GM18519 (cell line): ENCODE results near the gene CHD6.

ENCODE experiments used
- ATAC-seq: cut with Tn5 transposase; IDR thresholded peaks from one replicate; pipeline ENCODE4 v1.9.1; 2021; ENCODE audit warnings: mild to moderate bottlenecking, moderate library complexity; ENCODE audit not compliant: unreplicated experiment, low FRiP score

The CHD6 gene

DNA sequence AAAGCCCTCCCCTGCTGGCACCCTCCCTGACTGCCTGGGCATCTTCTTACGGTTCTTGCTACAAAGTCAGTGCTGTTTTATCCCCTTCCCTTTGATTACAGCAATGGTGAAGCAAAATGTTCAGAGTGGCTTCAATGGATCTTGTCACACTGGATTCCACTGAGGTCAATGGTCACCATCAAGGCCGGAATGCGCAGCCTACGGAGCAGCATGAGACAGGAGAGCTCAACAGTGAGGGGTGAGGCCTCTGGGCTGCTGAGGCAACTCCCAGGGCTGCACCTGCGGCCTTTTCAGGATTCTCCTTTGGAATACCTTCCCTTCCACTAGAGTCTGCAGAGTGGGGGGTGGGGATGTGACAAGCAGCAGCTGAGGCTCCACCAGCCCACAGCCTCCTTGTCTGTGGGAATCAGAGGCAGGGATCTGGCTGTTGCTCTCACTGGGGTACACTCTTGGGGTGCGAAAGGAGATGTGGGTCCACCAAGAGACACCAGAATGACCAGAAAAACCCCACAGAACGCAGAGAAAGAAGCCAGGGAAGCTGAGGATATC is 211.2 kb downstream of the CHD6 start:
- ATAC-seq, result no peak

DNA sequence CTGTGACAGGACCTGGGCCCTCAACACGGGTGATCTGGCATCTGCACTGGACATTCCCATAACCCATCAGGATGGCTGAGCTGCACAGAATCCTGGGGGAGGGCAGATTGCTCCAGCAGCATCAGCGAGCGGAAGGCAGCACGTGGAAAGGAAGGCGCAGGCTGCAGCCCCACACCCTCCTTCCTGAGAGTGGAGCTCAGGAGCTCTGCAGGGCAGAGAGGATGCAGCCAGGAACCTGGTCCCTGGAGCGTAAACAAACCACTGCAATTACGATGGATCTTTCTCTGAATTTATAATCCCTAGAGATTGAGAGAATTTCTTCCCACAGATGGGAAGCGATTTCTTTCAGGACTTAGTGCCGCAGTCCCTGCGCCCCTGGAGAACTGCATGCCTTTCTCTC is 211.8 kb downstream of the CHD6 start:
- ATAC-seq, result no peak

DNA sequence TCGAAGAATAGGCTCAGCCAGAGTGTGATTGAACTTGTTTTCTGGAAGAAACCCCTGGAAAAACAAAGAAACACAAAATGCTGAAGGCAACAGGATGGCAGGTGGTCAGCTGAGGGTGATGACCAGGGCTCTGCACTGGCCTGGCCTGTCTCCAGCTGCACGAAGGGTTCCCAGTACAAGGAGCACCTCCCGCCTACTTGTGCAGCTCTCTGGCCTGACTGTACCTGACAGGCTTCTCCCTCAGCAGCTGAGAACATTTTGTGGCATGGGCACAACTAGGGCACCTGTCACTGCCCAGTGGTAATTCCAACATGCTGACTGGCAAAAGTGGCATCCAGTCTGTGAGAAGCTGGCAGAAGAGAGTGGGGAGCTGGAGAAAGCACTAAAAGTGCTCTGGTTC is 212.7 kb downstream of the CHD6 start:
- ATAC-seq, result no peak

DNA sequence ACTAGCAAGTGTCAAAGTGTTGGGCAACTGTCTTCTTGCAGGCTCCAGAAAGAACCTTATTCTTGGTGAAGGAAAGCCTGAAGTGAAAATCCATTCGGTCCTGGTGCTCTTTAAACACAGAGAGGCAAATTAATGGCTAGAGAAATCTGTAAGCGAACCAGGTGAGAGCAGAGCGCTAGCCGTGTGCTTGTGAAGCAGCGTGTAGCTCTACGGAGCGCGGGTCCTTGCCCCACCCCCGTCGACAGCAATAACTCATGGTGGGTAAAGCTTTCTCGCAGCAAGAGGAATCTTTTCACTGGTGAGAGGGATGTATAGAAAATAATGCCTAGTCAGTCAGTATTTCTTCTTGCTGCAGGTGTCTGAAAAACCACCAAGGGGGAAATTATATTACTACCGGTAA is 214.6 kb downstream of the CHD6 start:
- ATAC-seq, result no peak

DNA sequence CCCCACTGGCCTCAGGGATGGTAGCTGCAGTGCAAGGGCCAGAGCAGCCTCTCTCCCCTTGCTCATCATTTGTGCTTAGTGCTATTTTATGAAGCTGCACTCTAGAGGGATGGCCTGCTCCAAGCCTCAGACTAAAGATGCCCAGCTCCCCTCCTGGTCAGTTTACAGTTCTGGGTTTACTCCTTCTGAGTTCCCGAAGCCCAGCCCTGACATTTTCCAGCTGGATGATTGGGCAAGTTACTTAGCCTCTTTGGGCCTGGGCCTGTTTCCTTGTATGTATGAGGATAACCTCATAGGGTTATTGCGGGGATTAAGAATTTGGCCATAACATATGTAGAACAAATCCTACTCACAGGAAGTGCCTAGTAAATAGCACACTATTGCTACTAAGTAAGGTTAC is 219.8 kb downstream of the CHD6 start:
- ATAC-seq, result no peak

DNA sequence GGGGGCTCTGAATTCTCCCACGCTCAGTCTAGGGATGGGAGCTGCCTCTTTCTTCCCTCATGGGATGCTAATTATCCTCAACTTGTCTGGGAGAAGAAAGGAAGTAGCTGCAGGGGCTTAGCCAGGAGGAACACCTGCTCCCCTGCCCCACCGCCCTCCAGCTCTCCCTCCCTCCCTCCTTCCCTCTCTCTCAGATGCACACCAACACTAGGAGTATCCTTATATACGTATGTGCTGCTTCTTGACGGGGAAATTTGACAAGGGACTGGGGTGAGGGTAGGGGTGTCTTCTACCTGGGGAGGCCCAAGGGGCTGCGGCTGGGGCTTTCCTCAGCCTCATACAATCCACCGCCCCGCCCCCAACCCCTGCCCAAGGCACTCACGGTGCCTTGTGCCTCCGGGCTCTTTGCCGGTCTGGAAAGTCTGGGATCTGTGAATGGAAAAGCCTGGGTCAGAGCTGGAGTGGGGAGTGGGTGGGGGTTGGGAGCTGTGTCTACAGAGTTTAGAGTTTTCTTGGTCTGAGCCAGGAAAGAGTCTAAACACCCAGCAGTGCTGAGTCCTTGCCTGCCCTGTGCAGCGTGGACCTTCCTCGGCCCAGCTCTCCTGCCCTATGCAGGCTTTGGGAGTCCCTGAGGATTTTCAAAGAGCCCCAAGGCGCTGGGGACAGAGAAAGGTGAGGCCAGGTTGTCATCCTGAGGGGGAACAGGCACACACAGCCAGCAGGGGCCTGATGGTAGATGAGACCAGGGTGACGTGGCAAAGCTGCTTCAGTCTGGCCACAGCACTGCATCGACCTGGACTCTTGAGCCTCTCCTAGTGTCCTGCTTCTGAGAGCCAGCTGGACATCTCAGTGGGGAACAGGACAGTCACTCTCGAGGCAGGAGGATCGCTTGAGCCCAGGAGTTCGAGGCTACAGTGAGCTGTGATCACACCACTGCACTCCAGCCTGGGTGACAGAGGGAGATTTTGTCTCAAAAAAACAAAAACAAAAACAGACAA is 222.2 kb downstream of the CHD6 start:
- ATAC-seq, result no peak

DNA sequence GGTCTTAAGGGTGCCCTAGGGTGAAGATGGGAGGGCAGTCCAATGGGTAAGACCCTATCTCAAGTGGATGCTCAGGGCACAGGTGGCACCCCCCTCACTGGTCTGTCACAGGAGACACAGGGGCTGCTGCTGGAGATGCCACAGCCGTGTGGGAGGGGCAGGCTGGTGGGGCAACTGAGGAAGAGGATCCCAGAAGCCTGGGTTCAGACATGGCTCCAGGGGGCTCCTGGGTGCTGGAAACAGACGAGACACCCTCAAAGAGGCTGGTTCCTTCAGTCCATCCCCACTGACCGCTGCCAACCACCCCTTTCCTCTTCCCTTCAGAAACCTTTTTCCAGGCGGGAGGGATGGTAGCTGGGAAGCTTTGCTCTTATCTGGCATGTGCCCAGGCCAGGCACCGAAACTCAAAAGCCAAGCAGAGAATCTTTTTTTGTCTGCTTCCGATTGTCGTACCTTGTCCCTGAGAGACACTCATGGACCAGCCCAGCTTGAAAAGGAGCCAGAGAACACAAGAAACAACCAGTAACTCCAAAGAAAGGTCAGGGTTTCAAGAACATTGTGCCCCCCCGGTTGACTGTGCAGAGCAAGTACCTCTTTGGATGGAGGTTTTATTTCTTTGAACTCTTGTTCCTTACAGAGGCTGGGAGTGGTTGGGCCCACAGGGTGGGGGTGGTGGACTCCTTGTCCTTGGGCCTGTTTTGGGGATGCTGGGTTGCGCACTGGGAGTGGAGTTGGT is 223.1 kb downstream of the CHD6 start:
- no peak for ATAC-seq

DNA sequence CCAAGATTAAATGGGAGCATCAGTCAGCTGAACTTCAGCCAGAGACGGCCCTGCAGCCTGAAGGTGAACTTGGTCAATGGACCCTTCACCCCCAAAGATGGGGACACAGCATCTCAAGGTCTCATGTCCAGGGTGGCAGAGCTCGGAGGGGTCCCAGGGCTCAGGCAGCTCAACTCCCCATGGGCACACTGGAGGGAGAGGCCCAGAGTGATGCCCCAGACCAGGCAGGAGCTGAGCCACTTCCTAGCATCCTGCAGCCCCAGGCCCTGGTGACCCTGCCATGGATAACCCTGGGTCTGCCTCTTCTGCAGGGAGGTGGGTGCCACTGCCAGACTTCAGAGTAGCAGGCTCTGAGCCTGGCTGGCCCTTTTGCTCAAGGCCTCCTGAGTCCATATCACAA is 224.1 kb downstream of the CHD6 start:
- no peak for ATAC-seq

DNA sequence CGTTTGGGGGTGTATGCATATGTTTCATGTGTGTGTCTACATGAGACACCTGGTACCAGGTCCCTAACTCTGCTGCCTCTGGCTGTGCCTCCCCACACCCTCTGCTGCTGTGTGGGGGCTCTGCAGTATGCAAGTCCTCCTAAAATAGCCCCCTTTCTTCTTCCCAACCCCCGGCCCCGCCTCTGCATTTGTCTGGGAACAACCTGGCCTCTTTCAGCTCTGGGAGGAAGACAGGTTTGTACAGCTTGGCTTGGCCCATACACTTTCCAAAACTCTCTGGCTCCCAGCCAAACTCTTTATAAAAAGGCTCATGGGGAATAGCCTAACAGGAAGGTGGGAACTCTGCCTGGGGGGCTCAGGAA is 224.5 kb downstream of the CHD6 start:
- no peak for ATAC-seq

DNA sequence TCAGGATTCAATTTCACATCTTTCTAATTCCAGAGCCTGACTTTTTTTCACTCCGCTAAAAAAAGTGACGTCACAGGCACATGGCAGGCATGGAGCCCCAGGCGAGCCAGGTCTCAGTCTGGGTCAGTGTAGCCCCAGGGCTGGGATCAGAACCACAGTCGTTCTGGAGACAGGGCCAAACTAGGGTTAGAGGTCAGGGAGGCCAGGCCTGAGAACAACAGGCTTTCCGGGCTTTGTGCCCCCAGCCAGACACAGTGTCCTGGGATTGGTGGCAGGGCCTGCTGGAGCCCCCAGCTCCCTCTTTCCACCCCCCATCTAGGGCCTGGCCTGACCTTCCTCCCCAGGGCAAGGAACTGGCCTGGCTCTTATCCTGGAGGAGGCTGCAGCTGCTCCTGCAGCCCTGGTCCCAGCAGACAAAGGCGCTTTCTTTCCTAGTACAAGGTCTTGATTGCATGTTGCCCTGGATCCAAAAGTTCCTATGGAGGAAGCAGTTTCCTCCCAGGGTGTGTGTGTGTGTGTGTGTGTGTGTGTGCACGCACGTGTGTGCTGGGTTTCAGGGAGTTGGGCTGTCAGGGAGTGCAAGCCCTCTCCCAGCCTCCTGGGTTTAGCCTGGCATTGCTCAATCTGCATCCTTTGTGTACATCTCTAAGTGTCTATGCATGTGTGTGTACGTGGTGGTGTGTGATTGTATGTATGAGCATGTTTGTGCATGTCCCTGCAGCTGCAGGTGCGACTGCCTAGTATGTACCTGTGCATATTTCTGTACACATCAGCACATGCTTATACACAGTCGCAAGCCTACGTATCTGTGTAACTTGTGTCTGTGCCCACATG is 225.1 kb downstream of the CHD6 start:
- no peak for ATAC-seq

DNA sequence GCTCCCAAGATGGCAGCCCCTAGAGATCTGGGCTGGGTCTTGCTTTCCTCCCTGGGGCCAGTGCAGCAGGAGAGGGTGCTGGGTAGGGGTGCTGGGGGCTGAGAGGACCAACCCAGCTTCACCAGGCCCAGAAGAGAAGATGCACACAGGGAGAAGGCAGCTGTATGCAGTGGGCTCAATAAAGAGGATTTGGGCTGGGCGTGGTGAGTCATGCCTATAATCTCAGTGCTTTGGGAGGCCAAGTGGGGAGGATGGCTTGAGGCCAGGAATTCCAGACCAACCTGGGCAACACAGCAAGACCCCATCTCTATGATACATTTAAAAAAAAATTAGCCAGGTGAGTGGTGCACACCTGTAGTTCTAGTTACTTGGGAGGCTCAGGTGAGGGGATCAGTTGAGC is 225.9 kb downstream of the CHD6 start:
- no peak for ATAC-seq

DNA sequence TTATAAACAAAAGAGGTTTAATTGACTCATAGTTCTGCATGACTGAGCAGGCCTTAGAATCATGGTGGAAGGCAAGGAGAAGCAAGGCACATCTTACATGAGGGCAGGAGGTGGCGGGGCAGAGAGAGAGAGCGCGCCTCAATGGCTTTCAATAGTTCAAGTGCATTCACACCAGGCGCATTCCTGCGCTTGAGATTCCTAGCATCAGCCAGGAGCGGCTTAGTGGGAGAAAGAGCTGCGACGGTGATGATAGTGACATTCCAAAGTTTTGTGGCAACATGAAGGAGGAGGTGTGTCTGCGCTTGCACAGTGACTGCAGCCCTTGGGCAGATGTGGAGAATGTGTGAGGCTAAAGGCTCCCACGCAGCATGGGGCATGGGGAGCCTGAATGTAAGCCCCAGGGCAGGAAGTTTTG is 226.6 kb downstream of the CHD6 start:
- ATAC-seq, result no peak

DNA sequence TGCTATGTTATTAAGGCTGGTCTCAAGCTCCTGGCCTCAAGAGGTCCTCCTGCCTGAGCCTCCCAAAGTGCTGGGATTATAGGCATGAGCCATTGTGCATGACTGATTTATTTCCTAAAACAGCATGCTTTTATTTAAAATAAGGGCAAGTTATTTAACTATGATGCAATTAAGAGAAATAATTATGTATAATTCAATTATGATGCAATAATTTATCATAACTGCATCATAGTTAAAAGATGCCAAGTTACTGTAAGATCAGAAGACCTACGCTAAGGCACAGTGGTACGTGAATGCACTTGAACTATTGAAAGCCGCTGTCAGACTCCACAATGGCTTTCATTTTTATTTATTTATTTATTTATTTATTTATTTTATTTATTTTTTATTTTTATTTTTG is 227.3 kb downstream of the CHD6 start:
- ATAC-seq, result no peak

DNA sequence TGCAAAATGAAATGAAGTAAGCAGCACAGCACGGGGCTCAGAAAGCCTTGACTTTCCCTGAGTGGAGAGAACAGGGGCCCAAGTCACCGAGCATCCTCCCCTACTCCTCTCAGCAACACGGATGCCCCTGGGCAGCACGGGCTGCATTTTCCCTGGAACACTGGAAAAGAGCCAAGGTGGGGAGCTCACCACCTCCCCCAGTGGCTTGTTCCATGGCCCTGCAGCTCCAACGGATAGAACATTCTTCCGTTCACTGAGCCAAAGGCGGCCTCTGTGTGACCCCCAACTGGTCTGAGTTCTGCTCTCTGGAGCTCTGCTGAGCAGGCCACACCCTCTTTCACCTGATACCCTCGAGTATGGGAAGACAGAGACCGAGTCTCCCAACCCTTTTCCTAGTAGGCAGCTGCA is 230.7 kb downstream of the CHD6 start:
- no peak for ATAC-seq

DNA sequence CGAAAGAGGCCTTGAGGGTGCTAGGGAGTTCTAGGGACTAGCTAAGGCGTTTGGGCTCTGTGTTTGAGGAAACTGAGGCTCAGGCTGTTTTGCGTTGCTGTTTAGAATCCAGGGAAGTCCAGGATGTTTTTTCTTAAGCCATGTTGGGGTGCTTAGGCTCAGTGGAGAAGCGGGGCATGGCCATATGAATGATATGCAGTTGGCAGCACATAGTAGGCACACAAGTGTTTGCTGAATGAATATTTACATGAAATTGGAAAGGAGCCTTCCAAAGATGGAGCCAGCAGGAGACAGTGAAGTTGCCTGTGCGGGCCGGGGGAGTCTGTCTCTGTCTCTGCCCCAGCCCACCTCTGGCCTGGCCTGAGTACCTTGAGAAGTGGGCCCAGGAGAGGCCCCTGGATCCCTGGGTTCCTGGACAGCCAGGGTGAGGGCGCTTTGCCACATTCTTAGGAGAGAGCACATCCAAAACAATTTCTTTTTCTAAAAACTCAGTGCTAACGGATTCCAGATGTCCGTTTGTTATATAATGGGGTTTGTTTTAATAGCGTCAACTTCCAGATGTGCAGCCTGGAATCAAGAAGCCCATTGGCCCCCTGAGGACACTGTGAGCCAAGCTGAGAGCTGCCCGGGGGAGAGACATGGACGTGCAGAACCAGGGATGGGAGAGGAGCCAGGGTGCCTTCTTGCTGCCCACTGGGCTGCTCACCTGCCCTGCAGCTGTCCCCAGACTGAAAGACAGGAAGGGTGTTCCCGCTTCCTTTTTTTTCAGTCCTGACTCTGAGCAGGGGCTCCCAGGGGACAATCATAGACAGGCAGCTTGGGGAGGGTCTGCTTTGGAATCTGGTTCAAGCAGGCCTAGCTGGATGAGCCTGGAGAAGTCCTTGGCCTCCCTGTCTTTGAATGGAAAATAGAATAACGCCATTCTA is 231.4 kb downstream of the CHD6 start:
- no peak for ATAC-seq

DNA sequence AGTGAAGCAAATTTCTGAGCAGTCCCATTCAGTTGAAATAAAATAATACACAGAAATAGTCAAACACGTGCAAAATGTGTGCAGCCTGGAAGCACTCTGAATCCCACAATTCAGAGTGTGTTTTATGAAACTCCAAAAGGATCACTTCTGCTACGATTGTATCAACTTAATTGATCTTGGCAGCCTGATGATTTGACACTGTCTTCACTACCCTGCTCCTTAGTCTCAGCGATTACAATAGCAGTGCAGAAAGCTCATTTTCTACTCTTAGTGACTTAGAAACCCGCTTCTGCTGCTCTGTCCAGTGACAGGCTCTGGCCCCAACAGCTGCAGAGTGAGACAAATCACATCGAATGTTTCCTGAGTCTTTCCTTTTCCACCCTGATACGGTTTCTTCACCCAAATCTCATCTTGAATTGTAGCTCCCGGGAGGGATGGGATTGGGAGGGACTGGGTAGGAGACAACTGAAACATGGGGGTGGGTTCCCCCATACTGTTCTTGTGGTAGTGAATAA is 235.3 kb downstream of the CHD6 start:
- no peak for ATAC-seq

DNA sequence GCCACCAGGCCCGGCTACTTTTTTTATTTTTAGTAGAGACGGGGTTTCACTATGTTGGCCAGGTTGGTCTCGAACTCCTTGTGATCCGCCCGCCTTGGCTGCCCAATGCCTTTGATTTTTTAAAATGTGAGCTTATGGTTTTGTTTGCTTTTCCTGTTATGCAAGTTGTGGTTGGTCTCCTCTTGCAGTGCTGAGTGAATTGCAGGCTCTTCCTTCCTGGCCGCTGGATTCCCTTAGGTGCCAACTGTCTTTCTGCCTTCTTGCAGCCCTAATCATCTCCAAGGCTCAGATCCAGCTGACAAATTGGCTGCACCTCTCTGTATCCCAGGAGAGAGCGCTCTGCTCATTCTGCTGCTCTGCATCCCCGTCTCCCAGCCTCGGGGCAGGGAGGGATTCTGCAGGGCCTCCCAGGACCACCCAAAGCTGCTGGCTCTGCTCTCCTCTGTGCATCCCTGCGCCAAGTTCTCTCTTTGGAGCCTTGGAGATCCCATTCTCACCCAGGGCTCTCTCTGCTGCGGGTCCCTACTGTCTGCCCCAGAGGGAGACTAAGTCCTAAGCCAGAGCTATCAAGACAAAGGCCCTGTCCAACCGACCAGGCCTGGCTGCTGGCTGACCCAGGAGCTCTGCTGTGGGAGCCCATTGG is 237.5 kb downstream of the CHD6 start:
- no peak for ATAC-seq

DNA sequence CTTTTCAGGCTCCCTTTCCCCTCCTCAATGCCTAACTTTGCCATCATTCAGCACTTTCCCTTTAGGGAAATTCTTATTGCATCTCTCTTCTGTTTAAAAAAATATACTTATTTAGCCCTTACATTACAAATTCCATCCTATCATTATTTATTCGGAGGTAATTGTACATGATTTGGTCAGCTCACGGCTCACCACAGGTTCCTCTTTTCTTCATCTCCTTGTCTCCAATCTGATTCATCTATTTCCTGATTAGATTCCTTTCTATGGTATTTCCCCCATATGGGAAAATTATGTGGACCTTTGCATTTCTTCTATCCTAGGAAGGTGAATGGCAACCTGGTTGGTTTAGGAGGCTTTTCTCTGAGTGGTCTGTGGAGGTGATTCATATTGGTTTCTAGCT is 238.6 kb downstream of the CHD6 start:
- ATAC-seq, result no peak

DNA sequence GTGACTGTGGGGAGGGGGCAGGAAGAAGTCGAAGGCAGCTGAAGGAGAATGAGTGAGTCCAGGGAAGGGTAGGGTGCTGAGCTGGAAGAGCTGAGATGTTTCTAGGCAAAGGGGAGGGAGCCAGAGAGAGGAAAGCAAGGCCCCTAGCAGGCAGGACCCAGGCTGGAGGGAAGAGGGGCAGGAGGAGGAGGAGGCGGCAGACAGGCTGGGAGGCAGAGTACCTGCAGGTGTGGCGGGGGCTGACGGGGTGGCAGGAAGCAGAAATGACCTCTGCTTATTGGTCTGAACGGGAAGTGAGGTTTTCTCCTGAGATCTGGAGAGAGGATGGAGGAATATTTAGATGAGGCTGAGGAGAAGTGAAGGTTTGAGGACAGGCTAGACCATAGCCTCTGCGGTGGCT is 240.9 kb downstream of the CHD6 start:
- ATAC-seq, result no peak
